CD4-positive, alpha-beta T cell treated with Interleukin-12 subunit alpha and Interleukin-12 subunit beta, for 1 hour (primary cell): ENCODE measurements around the gene ASTN2.
"Not testable (repeated sequence)": the region's sequence is repeated elsewhere in the genome, so short reads cannot be mapped to it uniquely, and the experiment has no call there.

ENCODE experiments used
- DNase-seq: peaks from one replicate; pipeline ENCODE4 v3.0.0-alpha.2; 2020

The ASTN2 gene

GRCh38 chr9:116844621-116845020 is 570.2 kb downstream of the ASTN2 start:
- DNase-seq, result no peak

GRCh38 chr9:116843863-116844620 is 570.8 kb downstream of the ASTN2 start:
- no peak for DNase-seq

DNA sequence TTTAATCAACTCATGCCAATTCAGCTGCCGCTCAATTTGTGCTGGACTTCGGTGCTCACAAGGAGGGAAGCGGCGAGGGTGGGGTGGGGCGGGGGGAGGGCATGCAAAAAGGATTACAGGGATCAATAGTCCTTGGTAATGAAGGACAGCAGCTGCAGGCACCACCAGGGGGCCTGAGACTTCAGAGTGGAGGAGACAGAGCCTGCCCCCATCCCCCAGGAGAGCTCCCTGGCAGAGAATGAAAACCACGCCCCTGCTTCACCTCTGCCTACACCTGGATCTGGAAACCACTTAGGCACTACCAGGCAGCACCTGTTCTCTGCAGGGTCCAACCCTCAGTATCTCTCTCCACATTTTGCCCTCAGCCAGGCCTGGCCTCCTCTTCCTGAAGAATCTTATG is 572.2 kb downstream of the ASTN2 start:
- DNase-seq, result no peak

DNA sequence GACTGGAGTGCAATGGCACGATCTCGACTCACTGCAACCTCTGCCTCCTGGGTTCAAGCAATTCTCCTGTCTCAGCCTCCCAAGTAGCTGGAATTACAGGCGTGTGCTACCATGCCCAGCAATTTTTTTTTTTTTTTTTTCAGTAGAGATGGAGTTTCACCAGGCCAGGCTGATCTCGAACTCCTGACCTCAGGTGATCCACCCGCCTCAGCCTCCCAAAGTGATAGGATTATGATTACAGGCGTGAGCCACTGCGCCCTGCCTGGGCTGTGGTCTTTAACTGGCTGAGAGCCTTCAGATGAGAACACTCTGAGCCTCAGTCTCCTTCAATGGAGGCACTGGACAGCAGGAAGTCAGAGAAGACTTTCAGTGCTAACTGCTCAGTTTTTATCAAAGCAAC is 576.4 kb downstream of the ASTN2 start:
- DNase-seq, result not testable (repeated sequence)

GRCh38 chr9:116837018-116837989 is 577.6 kb downstream of the ASTN2 start:
- DNase-seq, result no peak

DNA sequence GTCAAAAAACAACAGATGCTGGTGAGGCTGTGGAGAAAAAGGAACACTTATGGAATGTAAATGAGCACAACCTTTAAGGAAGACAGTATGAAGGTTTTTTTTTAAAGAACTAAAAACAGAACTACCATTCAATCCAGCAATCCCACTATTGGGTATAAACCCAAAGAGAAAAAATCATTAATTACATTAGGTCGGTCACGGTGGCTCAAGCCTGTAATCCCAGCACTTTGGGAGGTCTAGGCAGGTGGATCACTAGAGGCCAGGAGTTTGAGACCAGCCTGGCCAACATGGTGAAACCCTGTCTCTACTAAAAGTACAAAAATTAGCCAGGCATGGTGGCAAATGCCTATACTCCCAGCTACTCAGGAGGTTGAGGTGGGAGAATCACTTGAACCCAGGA is 584.5 kb downstream of the ASTN2 start:
- DNase-seq, result not testable (repeated sequence)

DNA sequence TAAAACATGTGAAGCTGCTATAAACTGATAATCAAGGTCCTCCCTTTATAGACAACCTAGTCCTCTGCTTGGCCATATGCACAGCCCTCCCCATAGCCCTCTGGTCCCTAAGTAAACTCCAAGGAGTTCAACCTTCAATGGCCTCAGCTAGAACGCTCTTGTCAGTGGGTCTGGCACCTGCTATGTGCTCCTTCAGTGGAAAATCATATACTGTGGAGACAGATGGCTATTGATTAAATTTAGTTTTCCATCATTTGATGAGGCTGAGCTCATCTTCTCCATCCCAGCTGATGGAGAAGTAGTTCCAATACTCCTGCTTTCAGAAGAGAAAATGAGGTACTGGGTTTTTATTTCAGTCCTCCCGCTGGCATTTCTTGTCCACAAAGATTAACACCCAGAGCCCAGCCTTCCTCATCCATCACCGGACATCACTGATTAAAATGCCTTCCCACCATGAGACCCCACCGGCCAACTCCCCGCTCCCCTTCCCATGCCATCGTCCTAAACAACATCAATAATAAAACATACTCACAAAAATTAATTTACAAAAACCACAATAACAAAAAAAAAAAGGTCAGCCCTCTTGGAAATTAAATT is 593.1 kb downstream of the ASTN2 start:
- DNase-seq, result no peak

DNA sequence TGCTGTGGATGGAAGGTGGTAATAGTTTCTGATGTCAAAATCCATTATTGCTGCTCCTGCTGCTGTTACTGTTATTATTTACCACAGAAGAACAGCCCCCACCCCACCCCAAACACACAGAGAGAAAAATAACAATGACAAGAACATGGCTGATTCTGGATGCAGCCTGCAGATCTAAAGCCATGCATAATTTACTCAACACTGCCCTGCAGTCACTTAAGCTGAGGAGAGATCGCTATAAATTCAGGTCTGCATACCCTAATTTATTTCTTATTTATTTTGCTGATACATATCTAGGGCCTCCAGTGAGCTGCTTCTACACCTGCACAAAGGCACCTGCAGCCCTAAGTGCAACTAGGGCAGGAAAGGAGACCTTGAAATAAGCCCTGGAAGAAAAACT is 595.7 kb downstream of the ASTN2 start:
- DNase-seq, result no peak

DNA sequence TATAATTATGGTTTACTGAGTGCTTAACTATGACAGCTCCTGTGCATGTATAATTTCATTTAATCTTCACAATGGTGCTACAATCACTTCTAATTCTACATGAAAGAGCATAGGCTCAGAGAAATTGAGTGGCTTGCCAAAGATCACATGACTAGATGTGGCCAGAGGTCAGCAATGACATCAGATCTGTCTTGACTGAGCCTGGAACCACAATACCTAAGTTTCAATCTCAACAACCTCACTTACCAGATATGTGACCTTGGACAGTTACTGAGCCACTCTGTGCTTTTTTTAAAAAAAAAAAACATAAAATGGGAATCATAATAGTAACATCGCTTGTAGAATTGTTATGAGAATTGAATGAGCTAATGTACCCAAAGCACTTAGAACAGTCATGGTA is 597.1 kb downstream of the ASTN2 start:
- no peak for DNase-seq

DNA sequence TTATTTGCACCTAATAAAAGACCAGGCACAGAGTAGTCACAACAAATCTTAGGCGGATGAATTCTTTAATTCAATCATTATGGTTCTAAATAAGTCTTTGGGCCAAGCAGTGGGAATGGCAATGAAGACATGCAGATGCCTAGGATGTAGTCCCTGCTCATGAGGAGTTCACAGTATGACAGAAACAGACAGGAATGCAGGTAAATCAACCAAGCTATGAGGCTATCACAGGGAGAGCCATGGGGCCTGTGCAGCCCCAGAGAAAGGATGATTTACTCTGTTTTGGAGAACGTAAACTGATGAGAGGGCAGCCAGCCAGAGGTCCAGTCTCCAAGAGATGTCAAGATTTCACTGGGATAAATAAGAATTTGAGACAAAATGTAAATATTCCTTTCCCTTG is 598.4 kb downstream of the ASTN2 start:
- no peak for DNase-seq

DNA sequence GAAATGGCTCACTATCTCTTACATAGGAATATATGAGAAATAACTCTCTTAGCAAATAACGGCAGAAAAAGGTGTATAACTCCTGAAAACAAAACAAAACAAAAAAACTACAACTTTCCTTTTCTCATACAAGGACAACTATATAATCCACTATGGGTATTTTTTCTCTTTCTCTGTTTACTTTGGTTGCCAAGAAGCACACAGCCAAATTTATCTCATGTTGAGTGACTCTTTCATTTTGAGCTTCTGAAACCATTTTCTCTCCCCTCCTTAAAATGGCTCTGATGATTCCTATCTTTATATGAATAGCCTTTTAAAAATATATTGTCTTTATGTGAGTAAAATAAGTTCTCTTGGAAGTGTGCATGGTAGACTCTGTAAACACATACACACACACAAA is 599.0 kb downstream of the ASTN2 start:
- no peak for DNase-seq

DNA sequence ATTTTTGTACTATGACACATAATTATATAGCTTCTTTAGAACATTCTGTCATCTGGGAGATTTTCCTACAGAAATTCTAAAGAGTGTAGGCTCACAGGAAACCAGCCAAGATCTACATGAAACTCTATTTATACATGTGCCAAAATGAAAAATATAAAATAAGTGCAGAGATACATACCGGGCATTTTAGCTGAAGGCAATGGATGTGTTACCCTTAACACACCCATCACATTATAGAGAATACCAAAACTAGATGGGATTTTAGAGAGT is 601.9 kb downstream of the ASTN2 start:
- no peak for DNase-seq

DNA sequence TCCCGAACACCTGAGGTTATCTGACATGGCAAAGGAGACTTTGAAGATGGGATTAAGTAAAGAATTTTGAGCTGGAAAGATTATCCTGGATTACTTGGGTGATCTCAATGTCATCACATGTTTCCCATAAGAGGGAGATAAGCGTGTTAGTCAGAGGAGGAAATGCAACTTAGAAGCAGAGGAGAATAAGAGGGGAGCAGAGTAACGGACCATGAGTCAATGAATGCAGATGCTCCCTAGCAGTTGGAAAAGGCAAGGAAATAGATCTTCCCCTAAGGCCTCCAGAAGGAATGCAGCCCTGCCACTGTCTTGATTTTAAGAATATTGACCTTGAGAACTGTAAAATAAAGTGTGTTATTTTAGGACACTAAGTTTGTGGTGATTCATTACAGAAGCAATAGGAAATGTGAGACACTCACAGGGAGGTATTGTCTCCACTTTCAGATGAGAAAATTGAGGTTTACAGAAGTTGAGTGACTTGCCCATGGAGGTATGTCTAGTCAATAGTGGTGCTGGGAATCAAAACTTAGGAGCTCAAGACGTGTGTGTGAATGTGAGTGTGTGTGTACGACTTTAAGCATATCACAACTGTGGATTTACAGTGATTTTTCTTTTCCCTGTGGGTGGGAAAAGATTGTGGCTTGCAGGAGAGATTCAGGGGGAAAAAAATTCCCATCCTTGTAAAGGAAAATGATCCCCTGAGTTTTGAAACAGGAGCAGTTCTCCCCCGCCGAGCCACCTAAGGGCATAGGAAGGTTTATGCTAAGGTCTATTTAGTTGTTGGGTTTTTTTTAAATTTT is 602.4 kb downstream of the ASTN2 start:
- no peak for DNase-seq

GRCh38 chr9:116809656-116810055 is 605.2 kb downstream of the ASTN2 start:
- no peak for DNase-seq

GRCh38 chr9:116806075-116806474 is 608.8 kb downstream of the ASTN2 start:
- DNase-seq, result no peak

GRCh38 chr9:116800885-116801284 is 614.0 kb downstream of the ASTN2 start:
- no peak for DNase-seq

- DNase-seq, result no peak
These were observed 614.8 kb downstream of the ASTN2 start for GRCh38 chr9:116800074-116800473.

GRCh38 chr9:116798521-116798920 is 616.3 kb downstream of the ASTN2 start:
- DNase-seq, result no peak

- no peak for DNase-seq
These were observed 617.6 kb downstream of the ASTN2 start for GRCh38 chr9:116797276-116797675.

DNA sequence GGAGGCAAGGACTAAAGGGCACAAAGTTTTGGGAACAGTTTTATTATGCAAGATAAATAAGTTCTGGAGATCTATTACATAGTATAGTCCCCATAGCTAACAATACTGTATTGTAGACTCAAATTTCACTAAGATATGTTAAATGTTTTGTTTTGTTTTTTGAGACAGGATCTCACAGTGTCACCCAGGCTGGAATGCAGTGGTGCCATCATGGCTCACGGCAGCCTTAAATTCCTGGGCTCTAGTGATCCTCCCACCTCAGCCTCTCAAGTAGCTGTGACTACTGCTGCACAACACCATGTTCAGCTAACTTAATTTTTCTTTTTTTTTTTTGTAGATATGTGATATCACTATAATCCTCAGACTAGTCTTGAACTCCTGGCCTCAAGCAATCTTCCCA is 618.2 kb downstream of the ASTN2 start:
- DNase-seq, result no peak

- DNase-seq, result no peak
These were observed 619.0 kb downstream of the ASTN2 start for GRCh38 chr9:116795821-116796220.

- no peak for DNase-seq
These were observed 622.6 kb downstream of the ASTN2 start for GRCh38 chr9:116792271-116792670.

DNA sequence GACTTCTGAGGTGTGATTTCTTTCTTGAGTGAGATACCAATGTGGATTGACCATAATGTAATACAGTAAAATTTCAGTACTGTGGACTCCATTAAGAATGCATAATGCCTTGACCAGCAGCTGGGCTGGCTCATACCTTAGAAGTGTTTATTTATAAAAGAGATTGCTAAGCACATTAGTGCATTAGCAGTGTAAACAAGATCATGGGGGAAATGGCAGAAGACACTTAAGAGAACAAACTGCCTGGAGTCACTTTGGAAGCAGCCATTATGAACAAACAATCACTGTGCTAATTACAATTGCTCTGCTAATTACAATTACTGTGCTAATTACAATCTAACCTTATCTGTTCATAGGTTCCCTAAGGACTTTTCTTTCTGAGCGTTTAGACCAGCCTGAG is 623.5 kb downstream of the ASTN2 start:
- DNase-seq, result no peak
